AG04450 (cell line): Measurements from ENCODE around the gene GPD1. TPM values are rescaled to one million over a fixed set of nuclear protein-coding genes. Genes with fewer than 3 reads are reported as not detected.
A peak's percentile ranks its signal among the peaks of the same experiment; 100 is the strongest.

Experiments used
- CTCF ChIA-PET: fragments of 300-600, 350-600 bp; formaldehyde crosslinking; extraction: SDS; loops from one replicate; lab custom pipeline; 2022; ENCODE audit warnings: antibody characterized with exemption, inconsistent platforms; lab: Charles Lee
- POLR2A ChIA-PET: fragments of 350-600 bp; formaldehyde crosslinking; extraction: SDS; loops from one replicate; lab custom pipeline; 2021; ENCODE audit warnings: antibody characterized with exemption, inconsistent platforms; lab: Yijun Ruan, JAX
- DNase-seq: peaks from one replicate; pipeline ENCODE4 v3.0.0-alpha.2; 2011; ENCODE audit warnings: low read depth, low spot score
- H3K27ac ChIP-seq: one replicate; pipeline ENCODE4 v1.5.1; 2012; ENCODE audit warnings: low read depth, low read length, control low read depth
- H3K27me3 ChIP-seq: one replicate; pipeline ENCODE4 v1.6.0; 2012; ENCODE audit warnings: low read length; ENCODE audit not compliant: control insufficient read depth, insufficient read depth
- H3K4me3 ChIP-seq: 2 replicates; pipeline ENCODE4 v1.5.1; 2011; ENCODE audit warnings: mild to moderate bottlenecking, low read depth, low read length, control low read depth
- H3K9me3 ChIP-seq: 2 replicates; pipeline ENCODE4 v1.5.1; 2012; ENCODE audit warnings: low read length; ENCODE audit not compliant: control insufficient read depth, insufficient read depth
- polyA plus RNA-seq: library from polyadenylated mRNA; depleted of rRNA; stranded (reverse); fragments of >200 nt; gene quantifications from 2 replicates; pipeline ENCODE4 v1.2.3, GENCODE V29; 2011
- TF ChIP-seq, protein P1 (sequence below): IDR thresholded peaks from 2 replicates; pipeline ENCODE4 v1.5.1; 2011; ENCODE audit warnings: low read depth, low read length, control low read depth, inconsistent platforms

Gene GPD1
- polyA plus RNA-seq, 1 experiment = 0.04 TPM

DNA sequence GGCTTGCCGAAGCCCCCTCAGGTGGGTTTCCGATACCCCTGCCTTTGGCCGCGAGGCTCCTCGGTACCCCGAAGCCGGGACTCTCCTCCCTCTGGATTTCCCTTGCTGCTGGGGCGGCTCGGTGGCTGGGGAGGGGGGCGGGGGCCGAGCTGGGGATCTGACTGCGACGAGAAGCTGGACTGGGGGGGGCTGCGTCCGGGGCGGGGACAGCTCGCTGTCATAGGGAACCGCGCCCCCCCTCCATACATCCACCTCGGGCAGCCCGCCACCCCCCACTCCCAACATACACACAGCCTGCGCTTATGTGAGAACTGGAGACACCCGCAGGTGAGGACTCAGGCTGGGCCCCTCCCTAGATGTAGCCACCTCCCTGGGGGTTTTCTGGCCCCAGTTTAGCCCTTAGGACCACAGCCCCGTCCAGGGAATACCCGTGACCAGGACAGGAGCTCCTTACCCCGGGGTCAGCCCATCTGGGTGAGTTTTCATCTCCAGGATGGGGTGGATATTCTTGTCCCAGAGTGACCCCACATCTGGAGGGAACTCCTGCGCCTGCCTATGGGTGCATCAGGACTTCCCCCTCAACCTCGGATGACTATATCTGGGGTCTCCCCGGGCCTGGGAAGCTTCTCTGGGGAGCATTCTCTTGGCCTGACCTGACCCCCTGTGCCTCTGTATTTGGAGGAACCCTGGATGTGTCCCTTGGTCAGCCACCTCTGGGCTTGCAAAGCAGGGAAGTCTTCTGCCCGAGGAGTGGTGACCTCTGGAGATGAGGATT is 45.7 kb upstream of the GPD1 start:
- H3K27ac ChIP-seq = no peak overlapping the region
- ChIA-PET POLR2A (interaction anchor here (1.0 kb wide), 1 partner anchor 76 kb away, joined by 3 read pairs; no protein-coding TSS in a partner anchor), CTCF (interaction anchor here (0.6 to 6.4 kb wide), 3 partner anchors 12 to 989 kb away, joined by 6 to 38 read pairs (median 30); no protein-coding TSS in a partner anchor)
- TF ChIP-seq, protein P1, sequence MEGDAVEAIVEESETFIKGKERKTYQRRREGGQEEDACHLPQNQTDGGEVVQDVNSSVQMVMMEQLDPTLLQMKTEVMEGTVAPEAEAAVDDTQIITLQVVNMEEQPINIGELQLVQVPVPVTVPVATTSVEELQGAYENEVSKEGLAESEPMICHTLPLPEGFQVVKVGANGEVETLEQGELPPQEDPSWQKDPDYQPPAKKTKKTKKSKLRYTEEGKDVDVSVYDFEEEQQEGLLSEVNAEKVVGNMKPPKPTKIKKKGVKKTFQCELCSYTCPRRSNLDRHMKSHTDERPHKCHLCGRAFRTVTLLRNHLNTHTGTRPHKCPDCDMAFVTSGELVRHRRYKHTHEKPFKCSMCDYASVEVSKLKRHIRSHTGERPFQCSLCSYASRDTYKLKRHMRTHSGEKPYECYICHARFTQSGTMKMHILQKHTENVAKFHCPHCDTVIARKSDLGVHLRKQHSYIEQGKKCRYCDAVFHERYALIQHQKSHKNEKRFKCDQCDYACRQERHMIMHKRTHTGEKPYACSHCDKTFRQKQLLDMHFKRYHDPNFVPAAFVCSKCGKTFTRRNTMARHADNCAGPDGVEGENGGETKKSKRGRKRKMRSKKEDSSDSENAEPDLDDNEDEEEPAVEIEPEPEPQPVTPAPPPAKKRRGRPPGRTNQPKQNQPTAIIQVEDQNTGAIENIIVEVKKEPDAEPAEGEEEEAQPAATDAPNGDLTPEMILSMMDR = no peak
- H3K27me3 ChIP-seq = peaks cover 21% of the 10 kb centered on the region
- no peak for DNase-seq
- peak overlapping the region; percentile 72 for H3K4me3 ChIP-seq
- no peaks in the 10 kb centered on the region; the same call in 1 of the 2 replicates for H3K9me3 ChIP-seq

- TF ChIP-seq, protein P1 = no peak
- Histone ChIP-seq H3K27me3 (peaks cover 13% of the 10 kb centered on the region), H3K27ac (no peak overlapping the region), H3K4me3 (no peak overlapping the region; the same call in 1 of the 2 replicates), H3K9me3 (no peaks in the 10 kb centered on the region; the same call in 1 of the 2 replicates)
- no peak for DNase-seq
- CTCF ChIA-PET = interaction anchor here (0.6 to 6.4 kb wide), 3 partner anchors 11 to 92 kb away, joined by 4 to 38 read pairs (median 30); no protein-coding TSS in a partner anchor
- POLR2A ChIA-PET = interaction anchor here (1.0 kb wide), 1 partner anchor 77 kb away, joined by 3 read pairs; no protein-coding TSS in a partner anchor
Observed at GRCh38 chr12:50058743-50059312, 45.0 kb upstream of the GPD1 start.

- no peak for DNase-seq
- POLR2A ChIA-PET = interaction anchor here (1.0 kb wide), 1 partner anchor 77 kb away, joined by 3 read pairs; no protein-coding TSS in a partner anchor
- TF ChIP-seq, protein P1 = no peak
- Histone ChIP-seq H3K9me3 (no peaks in the 10 kb centered on the region; the same call in 1 of the 2 replicates), H3K27me3 (peaks cover 13% of the 10 kb centered on the region), H3K4me3 (no peak overlapping the region), H3K27ac (no peak overlapping the region)
- CTCF ChIA-PET = interaction anchor here (0.6 to 6.4 kb wide), 4 partner anchors 10 to 93 kb away, joined by 4 to 38 read pairs (median 18); no protein-coding TSS in a partner anchor
Observed at GRCh38 chr12:50059440-50060119, 44.2 kb upstream of the GPD1 start.

- peaks cover 13% of the 10 kb centered on the region for H3K27me3 ChIP-seq
- TF ChIP-seq, protein P1 = no peak
- no peak for DNase-seq
- no peaks in the 10 kb centered on the region; the same call in 1 of the 2 replicates for H3K9me3 ChIP-seq
- no peak overlapping the region for H3K27ac ChIP-seq
- POLR2A ChIA-PET = no interaction called here
- no peak overlapping the region for H3K4me3 ChIP-seq
- CTCF ChIA-PET = interaction anchor here (0.8 to 6.4 kb wide), 4 partner anchors 10 to 115 kb away, joined by 3 to 38 read pairs (median 18); no protein-coding TSS in a partner anchor
Observed at GRCh38 chr12:50060120-50060468, 43.7 kb upstream of the GPD1 start.
